NCI-H345 (cell line): ENCODE results near the gene LGMN.
"Not testable (repeated sequence)": the region's sequence is repeated elsewhere in the genome, so short reads cannot be mapped to it uniquely, and the experiment has no call there.

Experiments used
- DNase-seq: peaks from one replicate; lab custom pipeline; 2025; lab: John Stamatoyannopoulos, UW

Gene LGMN

GRCh38 chr14:92748259-92749016 is at the start of gene LGMN:
Gene LGMN (minus strand): TSS chr14:92748627. CDS start chr14:92732786, 15,841 bp downstream.
- peak; percentile 97 for DNase-seq

DNA sequence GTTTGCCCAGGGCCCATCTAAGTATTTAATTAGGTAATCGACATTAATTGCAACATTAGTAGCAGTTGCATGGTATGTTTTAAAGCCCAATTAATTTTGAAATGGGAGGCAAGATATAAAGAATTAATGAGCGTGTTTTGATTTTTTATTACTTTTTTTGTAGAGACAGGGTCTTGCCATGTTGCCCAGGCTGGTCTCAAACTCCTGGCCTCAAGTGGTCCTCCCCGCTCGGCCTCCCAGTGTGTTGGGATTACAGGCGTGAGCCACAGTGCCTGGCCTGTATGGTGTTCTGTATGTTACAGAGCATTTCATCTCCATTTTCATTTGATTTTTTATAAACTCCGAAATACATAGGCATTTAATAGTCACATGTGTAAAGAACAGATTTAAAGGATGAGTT is 46.5 kb upstream of the LGMN start:
- no peak for DNase-seq

DNA sequence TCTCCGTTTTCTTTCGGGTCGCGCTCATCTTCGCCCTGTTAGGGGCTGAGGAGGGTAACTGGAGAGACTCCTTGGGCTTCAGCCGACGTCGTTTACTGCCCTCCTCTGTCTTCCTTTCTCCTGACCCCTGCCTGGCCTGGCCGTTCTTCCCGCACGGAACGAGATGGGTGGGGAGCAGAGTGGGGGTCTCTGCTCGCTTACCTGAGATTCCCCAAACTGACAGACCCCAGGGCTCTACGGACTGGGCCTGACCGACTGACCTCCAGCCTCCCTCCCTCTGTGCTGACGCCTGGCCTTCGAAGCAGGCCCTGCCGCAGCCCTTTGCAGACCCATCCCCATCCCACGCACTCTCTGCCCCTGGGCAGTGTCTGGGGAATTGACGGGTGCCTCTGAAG is 46.1 kb upstream of the LGMN start:
- DNase-seq: no peak

DNA sequence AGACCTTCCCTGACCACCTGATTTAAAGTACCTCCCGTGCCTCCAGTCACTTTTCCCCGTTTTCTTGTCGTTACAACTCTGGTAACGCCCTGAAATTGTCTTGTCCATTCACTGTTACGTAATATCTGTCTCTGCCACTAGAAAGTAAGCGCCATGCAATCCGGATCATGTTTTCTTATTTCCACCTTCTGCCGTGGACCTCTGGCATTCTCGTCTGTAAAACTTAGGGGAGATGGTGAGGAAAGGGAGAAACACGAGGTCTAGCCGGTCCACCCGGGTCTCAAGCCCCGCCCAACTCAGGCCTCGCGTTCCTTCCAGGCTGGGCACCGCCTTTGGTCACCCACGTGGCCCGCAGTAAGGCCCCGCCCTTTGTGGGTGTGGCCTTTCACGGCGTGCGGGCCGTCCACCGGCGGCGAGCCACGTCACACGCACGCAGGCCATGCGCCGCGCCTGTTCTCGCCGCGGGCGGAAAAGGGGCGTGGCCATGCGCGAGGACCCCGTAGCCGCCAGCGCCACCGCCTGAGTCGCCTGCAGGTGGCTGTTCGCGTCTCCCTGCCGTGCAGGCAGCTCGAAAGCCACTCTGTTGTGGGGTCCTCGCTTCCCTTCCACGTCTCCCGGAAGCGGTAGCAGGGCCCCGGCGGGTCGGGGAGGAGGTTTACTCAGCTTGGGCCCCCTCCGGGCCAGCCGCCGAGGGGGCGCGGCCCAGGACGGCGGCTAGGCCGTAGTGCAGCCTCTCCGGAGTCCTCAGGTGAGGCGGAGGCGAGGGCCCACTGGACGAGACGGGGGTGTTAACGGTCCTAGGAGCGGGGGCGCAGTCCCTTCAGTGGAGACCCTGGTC is 45.5 kb upstream of the LGMN start, which contains the start of gene GOLGA5:
GOLGA5 (plus strand) TSS at position 597 of the 838 bp plus-strand sequence. CDS start 3,133 bp downstream, outside the sequence.
- DNase-seq: peak; percentile 98

- no peak for DNase-seq
These were observed 44.5 kb upstream of the LGMN start for GRCh38 chr14:92792885-92793284.

DNA sequence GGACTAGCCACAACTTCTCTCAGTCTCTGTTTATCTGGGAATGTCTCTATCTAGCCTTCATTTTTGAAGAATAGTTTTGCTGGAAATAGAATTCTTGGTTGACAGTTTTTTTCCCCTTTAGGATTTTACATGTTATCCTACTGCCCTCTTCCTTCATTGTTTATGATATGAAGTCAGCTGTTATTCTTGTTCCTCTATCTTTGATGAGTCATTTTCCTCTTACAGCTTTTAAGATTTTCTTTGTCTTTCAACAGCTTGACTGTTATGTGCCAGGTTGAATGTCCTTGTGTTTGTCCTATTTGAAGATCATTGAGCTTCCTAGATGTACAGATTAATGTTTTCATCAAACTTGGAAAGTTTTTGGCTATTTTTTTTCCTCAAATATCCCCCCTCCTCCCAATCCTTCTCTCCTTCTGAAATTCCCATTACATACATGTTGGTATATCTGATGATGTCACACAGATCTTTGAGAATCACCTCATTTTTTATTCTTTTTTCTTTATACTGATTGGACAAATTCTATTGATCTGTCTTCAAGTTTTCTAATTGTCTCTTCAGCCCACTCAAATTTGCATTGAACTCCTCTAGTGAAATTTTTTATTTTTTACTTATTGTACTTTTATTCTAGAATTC is 41.1 kb upstream of the LGMN start:
- DNase-seq: no peak

DNA sequence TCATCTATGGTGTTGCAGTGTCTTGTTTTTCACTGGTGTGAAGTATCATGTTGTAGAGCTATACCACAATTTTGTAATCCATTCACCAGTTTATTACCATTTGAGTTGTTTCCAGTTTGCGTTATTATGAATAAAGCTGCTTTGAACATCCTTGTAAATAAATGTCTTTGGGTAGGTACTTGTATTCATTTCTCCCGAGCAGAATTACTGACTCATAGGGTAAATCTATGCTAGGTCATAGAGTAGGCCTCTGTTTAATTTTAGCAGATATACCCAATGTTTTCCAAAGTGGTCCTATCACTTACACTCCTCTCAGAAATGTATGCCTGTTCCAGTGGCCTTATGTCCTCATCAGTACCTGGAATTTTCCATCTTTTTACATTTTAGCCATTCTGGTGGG is 39.1 kb upstream of the LGMN start:
- DNase-seq: no peak

GRCh38 chr14:92786427-92786756 is 38.0 kb upstream of the LGMN start:
- DNase-seq: no peak

GRCh38 chr14:92785667-92786426 is 37.4 kb upstream of the LGMN start:
- no peak for DNase-seq

DNA sequence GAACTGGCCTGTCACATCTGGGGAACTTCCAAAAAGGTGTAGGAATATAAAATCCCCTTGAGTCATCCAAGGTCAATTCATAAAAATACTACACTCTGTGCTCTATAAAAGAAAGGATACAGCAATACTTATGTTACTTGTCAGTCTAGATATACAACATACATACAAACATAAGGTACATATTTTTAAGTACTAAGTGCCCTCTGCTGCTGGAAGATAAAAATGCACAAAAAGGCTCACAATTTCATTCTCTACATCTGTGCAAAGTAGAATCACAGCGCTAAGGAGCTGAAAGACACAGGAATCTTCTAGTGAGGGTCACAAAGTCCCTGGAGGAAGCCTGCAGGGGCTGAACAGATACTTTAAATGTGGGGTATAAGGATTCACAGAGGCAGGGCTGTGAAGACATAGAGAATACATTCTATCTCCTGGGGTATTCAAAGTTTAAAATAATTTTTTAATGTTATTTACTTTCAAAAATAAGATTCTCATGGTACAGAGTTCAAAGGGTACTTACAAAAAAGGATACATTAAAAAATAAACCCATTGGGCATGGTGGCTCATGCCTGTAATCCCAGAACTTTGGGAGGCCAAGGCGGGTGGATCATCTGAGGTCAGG is 35.5 kb upstream of the LGMN start:
- peak; percentile 80 for DNase-seq

DNA sequence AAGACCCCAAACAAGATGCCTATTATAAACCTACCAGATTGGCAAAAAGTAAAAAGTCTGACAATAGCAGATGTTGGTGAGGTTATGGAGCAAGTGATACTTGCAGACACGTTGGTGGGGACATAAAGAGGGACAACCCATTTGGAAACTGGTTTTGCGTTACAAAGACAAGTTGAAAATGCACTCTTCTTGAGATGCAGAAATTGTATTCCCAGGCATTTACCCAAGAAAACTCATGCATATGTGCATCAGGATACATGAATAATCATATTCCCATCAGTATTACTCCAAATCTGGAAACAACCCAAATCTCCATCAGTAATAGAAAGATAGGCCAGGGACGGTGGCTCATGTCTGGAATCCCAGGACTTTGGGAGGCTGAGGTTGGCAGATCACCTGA is 32.9 kb upstream of the LGMN start:
- DNase-seq: no peak

DNA sequence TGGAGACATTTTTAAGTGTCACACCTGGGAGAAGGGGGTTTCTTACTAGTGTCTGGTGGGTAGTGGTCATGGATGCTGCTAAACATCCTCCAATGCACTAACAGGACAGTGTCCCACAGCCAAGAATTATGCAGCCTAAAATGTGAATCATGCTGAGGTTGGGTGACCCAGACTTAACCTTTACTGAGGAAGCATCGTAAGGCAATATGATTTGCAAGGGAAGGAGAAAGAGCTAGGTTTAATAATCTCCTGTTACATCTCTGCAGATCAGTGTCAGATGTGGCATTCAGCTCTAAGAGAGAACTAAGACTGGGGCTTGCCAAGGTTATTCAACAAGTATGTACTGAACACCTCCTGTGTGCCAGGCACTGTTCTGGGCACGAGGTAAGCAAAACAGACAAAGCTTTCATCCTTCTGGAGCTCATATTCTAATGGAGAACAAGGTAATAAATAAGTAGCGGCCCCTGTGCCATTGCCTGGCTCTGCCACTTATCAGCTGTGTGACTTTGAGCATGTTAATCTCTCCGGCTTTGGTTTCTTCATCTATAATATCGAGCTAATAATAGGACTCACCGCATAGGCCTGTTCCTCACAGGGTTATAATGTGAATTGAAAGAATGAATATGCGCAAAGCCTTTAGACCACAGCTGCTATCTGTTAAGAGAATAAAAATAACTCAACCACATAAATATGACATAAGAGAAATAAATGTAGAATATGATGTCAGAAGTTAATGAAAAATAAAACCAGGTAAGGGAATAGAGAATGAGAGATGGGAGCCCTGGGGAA is 32.2 kb upstream of the LGMN start:
- no peak for DNase-seq

GRCh38 chr14:92778868-92779565 is 30.6 kb upstream of the LGMN start:
- not testable (repeated sequence) for DNase-seq

GRCh38 chr14:92775292-92775691 is 26.9 kb upstream of the LGMN start:
- DNase-seq: not testable (repeated sequence)

- no peak for DNase-seq
These were observed 26.1 kb upstream of the LGMN start for GRCh38 chr14:92774572-92774971.

GRCh38 chr14:92770484-92770883 is 22.1 kb upstream of the LGMN start:
- no peak for DNase-seq

DNA sequence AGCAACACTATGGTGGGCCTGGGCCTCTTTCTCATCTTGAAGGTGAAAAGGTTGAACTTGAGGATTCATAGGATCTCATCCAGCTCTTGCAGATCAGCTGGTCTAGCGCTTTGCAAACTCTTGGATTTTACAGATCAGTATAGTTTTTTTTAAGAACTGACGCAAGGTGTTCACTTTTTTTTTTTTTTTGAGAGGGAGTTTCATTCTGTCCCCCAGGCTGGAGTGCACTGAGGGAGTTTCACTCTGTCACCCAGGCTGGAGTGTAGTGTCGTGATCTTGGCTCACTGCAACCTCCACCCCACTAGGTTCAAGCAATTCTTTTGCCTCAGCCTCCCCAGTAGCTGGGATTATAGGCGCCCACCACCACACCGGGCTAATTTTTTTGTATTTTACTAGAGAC is 20.4 kb upstream of the LGMN start:
- DNase-seq: no peak

- not testable (repeated sequence) for DNase-seq
These were observed 19.8 kb upstream of the LGMN start for GRCh38 chr14:92768236-92768635.

- peak; percentile 48 for DNase-seq
These were observed 15.5 kb upstream of the LGMN start for GRCh38 chr14:92763666-92764631.
